GM12874 (cell line): ENCODE data around the gene RNASE8.

ENCODE experiments used
- TF ChIP-seq, protein P1 (sequence below): IDR thresholded peaks from 2 replicates; pipeline ENCODE4 v1.5.1; 2011; ENCODE audit warnings: low read depth, mild to moderate bottlenecking, control low read depth, low read length, moderate library complexity; ENCODE audit not compliant: insufficient read depth

The RNASE8 gene

DNA sequence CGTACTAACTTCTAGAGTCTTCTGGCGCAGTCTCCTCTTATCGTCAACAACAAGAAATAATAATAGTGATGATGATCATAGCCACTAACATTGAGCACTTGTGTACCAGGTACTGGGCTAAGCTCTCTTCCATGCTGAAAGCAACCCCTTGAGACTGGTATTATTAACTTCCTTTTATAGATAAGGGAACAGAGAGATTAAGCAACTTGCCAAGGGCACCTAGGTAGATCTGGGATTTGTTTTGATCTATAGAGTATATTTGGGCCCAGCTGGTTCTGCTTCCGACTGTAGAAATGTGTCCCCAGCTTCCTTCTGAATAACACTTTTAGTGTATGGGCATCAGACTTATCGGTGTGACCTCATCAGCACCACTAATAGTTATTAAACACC, 42.0 kb downstream of the RNASE8 start:
- TF ChIP-seq, protein P1, sequence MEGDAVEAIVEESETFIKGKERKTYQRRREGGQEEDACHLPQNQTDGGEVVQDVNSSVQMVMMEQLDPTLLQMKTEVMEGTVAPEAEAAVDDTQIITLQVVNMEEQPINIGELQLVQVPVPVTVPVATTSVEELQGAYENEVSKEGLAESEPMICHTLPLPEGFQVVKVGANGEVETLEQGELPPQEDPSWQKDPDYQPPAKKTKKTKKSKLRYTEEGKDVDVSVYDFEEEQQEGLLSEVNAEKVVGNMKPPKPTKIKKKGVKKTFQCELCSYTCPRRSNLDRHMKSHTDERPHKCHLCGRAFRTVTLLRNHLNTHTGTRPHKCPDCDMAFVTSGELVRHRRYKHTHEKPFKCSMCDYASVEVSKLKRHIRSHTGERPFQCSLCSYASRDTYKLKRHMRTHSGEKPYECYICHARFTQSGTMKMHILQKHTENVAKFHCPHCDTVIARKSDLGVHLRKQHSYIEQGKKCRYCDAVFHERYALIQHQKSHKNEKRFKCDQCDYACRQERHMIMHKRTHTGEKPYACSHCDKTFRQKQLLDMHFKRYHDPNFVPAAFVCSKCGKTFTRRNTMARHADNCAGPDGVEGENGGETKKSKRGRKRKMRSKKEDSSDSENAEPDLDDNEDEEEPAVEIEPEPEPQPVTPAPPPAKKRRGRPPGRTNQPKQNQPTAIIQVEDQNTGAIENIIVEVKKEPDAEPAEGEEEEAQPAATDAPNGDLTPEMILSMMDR, result no peak

DNA sequence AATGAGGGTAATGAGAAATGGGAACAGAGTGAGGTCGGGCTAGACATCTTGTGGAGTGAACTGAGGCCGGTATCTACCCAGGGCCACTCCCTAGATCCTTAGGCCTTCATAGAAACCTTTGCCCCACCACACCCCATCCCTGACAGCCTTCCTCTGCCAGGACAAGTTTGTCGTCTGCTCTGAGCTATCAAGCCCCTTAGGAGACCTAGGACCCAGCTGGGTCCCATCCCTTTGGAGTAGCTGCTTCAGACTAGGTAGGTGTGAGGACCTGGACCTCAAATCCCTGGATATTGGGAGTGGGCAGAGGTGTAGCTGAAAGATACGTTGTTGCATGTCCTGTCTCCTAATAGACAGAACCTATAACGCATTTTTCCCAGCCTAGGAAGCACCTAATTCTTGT, 43.3 kb downstream of the RNASE8 start, which contains the start of gene TMEM253:
TMEM253 (plus strand) TSS at position 136 of the 400 bp plus-strand sequence. CDS start 278 bp downstream, outside the sequence.
- TF ChIP-seq, protein P1, result no peak

DNA sequence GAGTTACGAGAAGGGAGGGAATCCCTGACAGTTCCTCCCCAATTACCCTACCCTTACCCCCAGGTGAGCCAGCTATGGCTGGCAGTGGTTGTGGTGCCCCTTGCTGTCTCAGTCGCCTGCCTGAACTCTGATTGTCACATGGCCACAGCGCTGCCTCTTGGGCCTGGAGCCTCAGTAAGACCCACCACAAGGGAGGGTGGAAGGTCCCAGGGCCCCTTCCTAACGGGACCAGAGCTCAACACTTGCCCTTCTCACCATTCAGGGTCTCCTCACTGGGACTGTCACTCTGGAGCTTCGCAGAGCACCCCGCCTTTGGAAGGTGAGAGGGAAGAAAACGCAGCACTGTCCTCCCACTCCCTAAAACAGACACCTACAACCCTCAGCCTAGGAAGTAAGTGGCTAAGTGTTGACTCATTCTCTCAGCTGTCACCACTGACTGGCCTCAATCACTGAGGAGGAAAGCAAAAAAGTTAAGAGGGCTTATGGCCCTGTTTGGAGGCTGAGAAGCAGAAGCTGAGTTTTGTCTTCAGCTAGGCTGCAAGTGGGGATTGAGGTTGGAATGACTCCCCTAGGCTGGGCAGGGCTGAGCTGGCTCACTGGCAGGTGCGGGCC, 44.3 kb downstream of the RNASE8 start:
- TF ChIP-seq, protein P1, result no peak

DNA sequence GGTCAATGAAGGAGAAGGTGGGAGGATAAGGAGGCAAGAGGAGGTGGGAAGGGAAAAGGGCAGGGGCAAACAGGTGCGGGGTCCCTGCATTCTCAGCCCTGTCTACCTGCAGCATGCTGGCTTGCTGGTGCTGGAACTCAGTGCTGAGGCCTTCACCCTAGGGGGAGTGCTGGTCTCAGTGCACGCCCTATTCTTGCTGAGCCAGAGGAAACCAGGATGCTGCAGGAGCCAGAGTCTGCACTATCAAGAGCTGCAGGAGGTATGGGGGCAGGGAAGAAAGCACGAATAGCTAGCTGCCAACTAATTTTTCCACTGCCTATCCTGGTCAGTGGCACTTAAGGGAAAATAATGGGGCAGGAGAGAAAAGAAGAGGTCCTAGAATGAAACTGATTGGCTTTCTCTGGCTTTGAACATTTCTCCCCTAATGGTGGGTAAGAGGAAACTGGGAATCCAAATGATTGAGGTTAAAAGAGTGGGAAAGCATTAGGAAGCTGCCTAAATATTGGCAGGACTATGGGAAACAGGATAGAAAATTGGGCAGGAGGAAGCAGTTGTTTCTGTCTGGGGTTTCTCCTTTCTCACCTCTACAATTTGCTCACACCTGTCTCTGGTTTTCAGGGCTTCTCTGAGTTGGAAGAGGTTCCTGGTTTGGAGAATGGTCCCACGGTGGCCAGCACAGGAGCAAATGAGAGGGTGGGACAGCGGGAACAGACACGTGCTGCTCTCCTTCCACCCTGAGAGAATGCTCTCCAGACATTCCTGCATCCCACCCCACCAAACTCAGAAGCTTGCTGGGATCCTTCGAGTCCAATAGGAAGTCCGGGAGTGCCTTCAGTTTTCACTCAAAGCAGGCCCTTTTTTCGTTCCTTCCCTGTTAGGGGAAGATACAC, 45.1 kb downstream of the RNASE8 start:
- TF ChIP-seq, protein P1, result no peak

DNA sequence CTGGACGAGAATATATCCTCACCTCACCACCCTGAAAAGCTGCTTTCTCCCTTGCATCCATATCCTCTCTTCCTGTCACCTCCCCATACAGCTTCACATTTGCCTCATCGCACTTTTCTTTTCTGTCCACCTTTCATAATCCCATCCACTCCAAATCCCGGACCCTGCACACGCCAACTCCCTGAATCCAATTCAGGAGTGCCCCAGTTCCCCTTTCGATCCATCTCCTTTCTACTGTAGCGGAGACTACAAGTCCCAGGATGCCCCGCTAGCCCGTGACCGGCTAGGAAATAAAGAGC, 45.7 kb downstream of the RNASE8 start:
- TF ChIP-seq, protein P1, result no peak

DNA sequence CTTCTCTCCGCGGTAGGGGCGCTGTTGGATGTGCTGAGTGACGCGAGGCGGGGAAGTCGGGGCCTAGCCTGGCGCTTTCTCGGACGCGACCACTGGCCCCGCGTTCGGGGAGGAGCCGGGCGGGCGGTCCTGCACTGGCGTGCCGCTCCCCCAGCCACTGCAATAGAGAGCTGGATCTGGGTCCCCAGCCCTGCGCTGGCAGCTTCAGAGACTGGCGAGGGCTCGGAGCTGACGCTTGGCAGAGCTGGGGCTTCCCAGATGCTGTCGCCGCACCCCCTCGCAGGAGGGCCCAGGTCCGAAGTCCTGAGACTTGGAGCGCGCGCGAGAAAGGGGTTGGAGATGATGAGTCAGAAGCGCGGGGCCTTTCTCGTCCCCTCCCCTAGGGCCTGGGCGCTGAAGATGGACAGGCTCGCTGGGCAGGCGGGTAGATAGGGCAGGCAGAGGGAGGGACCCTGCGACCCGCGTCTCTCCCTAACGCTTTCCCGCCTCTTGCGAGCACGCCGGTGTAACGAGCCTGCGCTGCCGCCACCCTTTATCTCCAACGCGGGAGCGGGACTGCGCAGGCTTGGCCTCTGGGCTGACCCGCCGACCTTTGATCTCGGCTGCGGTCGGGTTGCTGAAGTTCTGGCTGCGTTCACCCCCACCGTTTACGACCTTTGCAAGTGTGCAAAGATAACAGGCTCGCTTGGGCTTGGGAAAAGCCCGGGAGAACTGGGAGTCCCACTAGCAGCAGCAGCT, 46.3 kb downstream of the RNASE8 start:
- TF ChIP-seq, protein P1, result peak; percentile 83

DNA sequence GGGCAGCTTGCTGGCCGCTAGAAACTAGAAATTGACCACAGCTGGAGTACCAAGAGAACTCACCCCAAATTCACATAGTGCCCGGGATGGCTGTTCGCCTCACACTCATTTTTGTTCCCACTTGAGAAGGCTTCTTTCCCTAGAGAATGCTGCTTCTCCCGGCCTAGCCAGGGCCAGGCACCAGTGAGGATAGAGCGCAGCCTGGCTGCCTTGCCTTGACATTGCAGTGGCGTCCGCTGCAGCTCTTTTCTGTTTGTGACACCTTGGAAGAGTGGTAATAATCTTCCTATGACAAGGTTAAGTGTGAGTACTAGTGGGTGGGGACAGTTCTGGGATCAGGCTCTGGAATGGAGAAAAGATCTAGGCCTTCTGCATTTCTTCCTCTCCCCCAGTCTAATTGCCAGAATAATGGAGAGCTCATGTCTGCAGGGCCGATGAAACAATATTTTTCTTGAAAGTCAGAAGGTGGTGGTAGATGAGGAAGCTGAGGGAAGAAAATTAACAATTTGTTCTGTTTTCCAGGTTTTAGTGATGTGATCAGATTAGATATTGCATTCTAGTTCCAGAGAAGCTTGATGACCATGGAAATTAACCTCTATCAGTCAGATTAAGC, 46.9 kb downstream of the RNASE8 start:
- TF ChIP-seq, protein P1, result peak; percentile 83
